GM12873 (cell line): ENCODE data around the gene ARHGEF19.

Experiments
- TF ChIP-seq, protein P1 (sequence below): IDR thresholded peaks from 2 replicates; pipeline ENCODE4 v1.5.1; 2012; ENCODE audit warnings: low read depth, mild to moderate bottlenecking, moderate library complexity, low read length, control low read depth; ENCODE audit not compliant: insufficient read depth; ENCODE audit errors: missing control alignments

ARHGEF19 gene

DNA sequence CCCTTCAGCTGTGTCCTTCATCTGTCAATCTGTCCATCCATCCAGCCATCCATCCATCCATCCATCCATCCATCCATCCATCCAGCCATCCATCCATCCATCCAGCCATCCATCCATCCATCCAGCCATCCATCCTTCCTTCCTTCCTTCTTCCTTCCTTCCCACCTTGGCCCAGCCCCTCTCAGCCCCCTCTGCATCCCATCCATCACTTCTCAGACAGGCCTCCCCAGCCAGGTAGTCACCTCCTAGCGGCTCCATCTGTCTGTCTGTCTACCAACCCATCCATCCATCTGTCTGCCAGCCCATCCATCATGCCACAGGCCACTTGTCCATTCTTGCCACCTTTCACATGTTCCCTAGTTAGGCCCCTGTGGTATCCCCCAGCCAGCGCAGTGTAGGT, 46.3 kb downstream of the ARHGEF19 start:
- TF ChIP-seq, protein P1, sequence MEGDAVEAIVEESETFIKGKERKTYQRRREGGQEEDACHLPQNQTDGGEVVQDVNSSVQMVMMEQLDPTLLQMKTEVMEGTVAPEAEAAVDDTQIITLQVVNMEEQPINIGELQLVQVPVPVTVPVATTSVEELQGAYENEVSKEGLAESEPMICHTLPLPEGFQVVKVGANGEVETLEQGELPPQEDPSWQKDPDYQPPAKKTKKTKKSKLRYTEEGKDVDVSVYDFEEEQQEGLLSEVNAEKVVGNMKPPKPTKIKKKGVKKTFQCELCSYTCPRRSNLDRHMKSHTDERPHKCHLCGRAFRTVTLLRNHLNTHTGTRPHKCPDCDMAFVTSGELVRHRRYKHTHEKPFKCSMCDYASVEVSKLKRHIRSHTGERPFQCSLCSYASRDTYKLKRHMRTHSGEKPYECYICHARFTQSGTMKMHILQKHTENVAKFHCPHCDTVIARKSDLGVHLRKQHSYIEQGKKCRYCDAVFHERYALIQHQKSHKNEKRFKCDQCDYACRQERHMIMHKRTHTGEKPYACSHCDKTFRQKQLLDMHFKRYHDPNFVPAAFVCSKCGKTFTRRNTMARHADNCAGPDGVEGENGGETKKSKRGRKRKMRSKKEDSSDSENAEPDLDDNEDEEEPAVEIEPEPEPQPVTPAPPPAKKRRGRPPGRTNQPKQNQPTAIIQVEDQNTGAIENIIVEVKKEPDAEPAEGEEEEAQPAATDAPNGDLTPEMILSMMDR: no peak

DNA sequence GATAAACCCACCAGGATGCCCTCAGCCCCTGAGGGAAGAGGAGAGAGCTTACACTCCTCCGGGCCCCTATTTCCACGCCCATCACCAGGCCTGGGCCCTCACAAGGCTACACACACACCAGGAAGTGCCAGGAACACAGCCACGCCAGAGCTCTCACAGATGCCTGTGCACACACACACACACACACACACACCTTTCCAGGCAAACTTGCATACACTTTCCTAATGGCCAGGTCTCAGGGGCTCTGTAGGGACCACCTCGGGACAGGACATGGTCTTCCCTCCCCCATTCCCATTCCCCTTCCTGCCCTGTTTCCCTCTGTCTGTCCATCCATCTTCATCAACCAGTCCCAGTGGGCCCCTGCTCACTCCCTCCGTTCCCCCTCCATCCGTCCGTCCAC, 46.9 kb downstream of the ARHGEF19 start:
- TF ChIP-seq, protein P1: no peak

DNA sequence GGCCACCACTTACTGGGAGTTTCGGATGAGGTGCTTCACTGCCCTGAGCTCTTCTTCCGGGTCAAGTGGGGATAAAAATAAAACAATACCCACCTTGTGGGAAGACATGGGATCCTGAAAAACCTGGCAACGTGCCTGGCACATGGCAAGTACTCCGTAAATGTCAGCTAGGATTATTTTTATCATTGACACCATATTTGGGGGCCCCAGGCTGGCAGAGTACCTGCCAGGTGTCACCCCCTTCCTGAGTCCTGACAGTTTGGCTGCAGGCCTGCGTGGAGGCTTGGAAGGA, 47.4 kb downstream of the ARHGEF19 start:
- TF ChIP-seq, protein P1: no peak

DNA sequence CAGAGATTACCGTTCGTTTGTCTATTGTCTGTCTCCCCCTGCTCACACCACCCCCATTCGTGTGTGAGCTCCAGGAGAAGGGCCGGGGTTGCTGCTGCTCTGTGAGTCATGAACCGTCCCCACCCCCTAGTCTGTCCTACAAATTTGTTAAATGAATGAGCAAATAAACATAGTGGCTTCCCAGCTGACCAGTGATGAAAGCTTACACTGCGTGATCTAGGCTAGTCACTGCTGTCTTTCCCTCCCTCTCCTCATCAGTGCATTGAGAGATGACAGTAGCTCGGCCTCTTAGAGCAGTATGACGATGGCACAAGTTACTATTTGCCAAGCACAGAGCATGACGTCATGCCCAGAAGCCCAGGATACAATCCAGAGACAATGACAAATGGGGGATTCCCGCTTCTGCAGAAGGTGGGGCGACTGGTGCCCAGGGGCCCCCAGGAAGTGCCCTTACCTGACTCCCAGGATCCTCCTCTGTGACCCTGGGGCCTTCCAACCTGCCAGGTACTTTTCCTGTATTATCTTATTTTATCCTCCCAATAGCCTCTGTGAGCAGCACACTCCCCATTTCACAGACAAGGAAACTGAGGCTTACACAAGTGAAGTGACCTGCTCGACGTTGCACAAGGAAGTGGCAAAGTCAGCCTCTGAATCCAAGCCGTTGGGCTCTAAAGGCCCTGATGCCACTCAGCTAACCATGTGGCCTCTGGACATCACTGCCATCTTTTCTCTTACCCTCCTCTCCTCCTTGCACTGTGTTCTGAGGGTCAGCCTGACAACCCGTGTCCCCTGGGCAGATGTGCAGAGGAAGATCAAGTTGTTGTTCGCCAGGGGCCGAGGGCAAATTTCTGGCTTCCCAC, 48.0 kb downstream of the ARHGEF19 start:
- TF ChIP-seq, protein P1: no peak

DNA sequence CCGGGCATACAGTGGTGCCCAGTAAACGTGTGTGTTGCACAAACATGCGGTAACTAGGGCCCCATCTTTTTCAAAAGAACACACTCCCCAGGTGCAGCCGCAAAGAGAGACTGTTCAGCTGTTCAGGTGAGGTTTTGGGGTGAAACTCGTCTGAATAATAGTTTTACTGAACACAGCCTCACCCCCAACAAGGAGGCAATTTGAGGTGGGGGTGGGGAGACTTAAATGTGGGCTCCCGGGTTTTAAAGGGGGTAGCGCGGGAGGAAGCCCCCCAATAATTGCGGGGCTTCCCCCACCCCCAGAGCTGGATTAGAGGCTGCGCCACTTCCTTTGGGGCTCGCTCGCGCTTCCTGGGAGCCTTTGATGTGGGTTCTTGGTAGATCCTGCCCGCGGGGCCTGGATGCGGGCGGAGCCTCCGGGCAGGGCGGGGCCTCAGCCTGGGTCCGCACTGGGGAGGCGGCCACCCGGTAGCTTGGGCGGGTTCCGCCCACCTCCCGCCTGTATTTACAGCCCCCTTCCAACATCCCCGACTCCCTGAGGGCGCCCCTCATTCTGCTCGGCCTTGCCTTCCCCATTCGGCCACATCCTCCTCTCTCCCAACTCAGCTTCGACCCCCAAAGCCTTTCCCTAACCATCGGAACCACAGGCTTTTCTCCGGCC, 50.2 kb downstream of the ARHGEF19 start:
- TF ChIP-seq, protein P1: no peak

DNA sequence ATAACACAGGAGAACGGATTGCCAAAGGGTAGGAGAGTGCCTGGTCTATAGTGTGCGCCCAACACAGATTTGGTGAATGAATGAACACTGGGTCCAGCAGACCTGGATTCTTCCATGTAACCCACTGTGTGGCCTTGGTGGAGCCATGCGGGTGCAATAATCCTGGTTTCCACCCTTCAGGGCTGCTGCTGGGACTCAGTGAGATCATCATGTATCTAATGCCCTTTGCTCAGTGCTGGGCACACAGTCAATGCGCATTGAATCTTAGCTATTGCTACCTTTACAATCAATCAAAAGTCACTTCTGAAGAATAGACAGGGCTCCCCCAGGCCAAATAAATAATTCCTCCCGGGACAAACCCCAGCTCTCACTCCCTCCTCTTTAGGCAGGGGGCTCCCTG, 50.7 kb downstream of the ARHGEF19 start:
- TF ChIP-seq, protein P1: no peak

DNA sequence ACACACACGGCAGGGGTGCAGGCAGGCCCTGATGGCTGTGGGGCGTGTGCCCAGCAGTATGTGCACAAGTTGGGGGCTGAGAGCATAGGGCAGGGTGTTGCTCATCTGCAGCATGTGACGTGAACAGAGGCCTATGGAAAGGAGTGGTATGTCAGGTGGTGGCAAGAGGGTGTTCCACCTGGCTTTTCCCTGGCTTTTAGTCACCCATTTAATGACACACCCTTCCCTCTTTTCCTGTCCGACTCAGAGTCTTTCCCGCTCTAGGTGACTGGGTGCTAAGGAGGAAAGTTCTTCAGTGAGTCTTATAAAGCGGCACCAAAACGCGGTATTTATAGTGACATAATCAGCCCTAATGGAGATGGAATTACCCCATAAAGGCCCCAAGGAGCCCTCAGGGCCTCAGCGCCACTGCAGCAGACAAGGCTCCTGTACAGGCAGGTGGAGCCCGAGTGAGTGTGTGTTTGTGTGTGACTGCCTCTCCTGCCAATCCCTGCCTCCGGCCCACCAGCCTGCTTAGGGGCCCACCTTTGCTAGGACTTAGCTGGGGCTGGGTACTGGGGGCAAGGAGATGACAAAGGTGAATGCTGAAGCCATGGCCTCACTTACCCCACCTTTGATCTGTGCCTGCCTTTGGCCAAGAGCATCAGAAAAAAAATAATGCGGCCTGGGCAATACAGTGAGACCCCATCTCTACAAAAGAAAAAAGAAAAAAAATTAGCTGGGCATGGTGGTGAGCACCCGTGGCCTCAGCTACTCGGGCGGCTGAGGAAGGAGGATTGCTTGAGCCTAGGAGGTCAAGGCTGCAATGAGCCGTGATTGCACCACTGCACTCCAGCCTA, 53.2 kb downstream of the ARHGEF19 start:
- TF ChIP-seq, protein P1: no peak
